Measurements from ENCODE around the gene KCNH2.

The KCNH2 gene

GRCh38 chr7:150901160-150902035 is 76.7 kb downstream of the KCNH2 start:
- no peak for TF ChIP-seq SP1 (IDR thresholded peaks at IDR 0.05)
- TF ChIP-seq LEF1 (IDR thresholded peaks at IDR 0.05; ENCODE audit: borderline replicate concordance), result no peak
- TF ChIP-seq NFRKB (IDR thresholded peaks at IDR 0.05), result no peak
- TF ChIP-seq L3MBTL2 (conservative IDR thresholded peaks at IDR 0.05), result no peak
- no peak for TF ChIP-seq BHLHE40 (IDR thresholded peaks at IDR 0.05; ENCODE audit: borderline replicate concordance)
- no peak for TF ChIP-seq CTBP1 (IDR thresholded peaks at IDR 0.05; ENCODE audit: borderline replicate concordance)
- no peak for TF ChIP-seq ZNF384 (IDR thresholded peaks at IDR 0.05)
- TF ChIP-seq ARNT (IDR thresholded peaks at IDR 0.05), result no peak
- no peak for TF ChIP-seq ELF4 (IDR thresholded peaks at IDR 0.05)
- TF ChIP-seq FOXA1 (IDR thresholded peaks at IDR 0.05), result no peak
- TF ChIP-seq FOXM1 (IDR thresholded peaks at IDR 0.05; ENCODE audit: borderline replicate concordance), result no peak
- TF ChIP-seq, protein P1, sequence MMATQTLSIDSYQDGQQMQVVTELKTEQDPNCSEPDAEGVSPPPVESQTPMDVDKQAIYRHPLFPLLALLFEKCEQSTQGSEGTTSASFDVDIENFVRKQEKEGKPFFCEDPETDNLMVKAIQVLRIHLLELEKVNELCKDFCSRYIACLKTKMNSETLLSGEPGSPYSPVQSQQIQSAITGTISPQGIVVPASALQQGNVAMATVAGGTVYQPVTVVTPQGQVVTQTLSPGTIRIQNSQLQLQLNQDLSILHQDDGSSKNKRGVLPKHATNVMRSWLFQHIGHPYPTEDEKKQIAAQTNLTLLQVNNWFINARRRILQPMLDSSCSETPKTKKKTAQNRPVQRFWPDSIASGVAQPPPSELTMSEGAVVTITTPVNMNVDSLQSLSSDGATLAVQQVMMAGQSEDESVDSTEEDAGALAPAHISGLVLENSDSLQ (IDR thresholded peaks at IDR 0.05), result no peak
- TF ChIP-seq TARDBP (IDR thresholded peaks at IDR 0.05), result no peak
- TF ChIP-seq FOXK2 (IDR thresholded peaks at IDR 0.05), result no peak
- no peak for TF ChIP-seq SUZ12 (IDR thresholded peaks at IDR 0.05)
- ChIA-PET CTCF (interaction anchor here (0.7 to 1.4 kb wide), 4 partner anchors 85 to 445 kb away, joined by 3 to 5 read pairs (median 3); no protein-coding TSS in a partner anchor), POLR2A (interaction anchor here (0.7 kb wide), 1 partner anchor 44 kb away, joined by 3 read pairs; no protein-coding TSS in a partner anchor)
- no peak for DNase-seq (ENCODE audit: extremely low spot score)

DNA sequence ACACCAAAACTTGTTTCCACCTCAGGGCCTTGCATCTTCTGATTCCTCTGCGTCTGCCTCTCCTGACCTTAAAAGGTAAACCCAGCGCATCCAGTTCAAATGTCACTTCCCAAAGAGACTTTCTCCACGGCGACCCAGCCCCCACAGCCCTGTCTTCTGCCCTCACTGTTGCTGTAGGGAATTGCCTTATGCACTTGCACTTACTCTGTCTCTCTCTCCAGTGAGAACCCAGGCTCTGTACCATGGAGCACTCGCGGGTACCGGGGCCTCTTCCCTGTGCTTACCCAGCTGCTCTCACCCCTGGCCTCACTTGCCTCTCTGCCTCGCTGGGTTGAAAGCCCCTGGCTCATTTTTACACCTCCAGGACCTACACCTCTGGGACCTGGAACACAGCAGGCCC is 77.4 kb downstream of the KCNH2 start:
- no peak for TF ChIP-seq SUZ12 (IDR thresholded peaks at IDR 0.05)
- TF ChIP-seq BHLHE40 (IDR thresholded peaks at IDR 0.05; ENCODE audit: borderline replicate concordance), result no peak
- no peak for TF ChIP-seq ELF4 (IDR thresholded peaks at IDR 0.05)
- TF ChIP-seq LEF1 (IDR thresholded peaks at IDR 0.05; ENCODE audit: borderline replicate concordance), result no peak
- no peak for TF ChIP-seq FOXM1 (IDR thresholded peaks at IDR 0.05; ENCODE audit: borderline replicate concordance)
- TF ChIP-seq L3MBTL2 (conservative IDR thresholded peaks at IDR 0.05), result no peak
- TF ChIP-seq ZNF384 (IDR thresholded peaks at IDR 0.05), result no peak
- TF ChIP-seq, protein P1 (IDR thresholded peaks at IDR 0.05), result no peak
- TF ChIP-seq SP1 (IDR thresholded peaks at IDR 0.05), result no peak
- TF ChIP-seq HDGF (IDR thresholded peaks at IDR 0.05; ENCODE audit: borderline replicate concordance), result no peak
- TF ChIP-seq FOXK2 (IDR thresholded peaks at IDR 0.05), result no peak
- TF ChIP-seq CTBP1 (IDR thresholded peaks at IDR 0.05; ENCODE audit: borderline replicate concordance), result no peak
- TF ChIP-seq TARDBP (IDR thresholded peaks at IDR 0.05), result no peak
- TF ChIP-seq NFRKB (IDR thresholded peaks at IDR 0.05), result no peak
- TF ChIP-seq FOXA1 (IDR thresholded peaks at IDR 0.05), result no peak
- TF ChIP-seq ARNT (IDR thresholded peaks at IDR 0.05), result no peak
- POLR2A ChIA-PET, result interaction anchor here (0.7 kb wide), 1 partner anchor 45 kb away, joined by 3 read pairs; no protein-coding TSS in a partner anchor
- DNase-seq (ENCODE audit: extremely low spot score), result no peak
- CTCF ChIA-PET, result interaction anchor here (1.2 kb wide), 1 partner anchor 88 kb away, joined by 3 read pairs; no protein-coding TSS in a partner anchor

DNA sequence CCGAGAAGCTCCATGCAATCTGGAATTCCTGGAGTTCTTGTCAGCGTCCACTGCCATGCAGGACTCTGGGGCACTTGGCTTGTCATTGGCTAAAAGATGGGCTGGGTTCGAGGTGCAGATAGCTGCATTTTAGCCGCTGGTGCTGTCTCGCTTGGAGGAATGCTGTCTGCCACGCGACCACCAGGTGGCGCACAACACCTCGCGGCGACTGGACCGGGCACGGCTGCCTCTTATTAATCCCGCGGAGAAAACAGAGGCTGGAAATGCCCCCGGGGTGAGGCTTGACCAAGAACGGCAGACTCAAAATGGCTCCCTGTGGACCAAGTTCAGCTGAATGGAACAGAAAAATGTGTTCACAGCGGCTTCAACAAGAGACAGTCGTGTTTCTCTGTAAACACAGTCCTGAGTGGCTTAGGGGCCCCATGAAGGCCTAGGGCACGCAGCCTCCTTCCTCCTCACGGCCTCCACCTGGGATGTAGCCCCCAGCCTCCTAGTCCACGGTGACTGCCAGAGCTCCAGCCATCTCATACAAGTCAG is 79.6 kb downstream of the KCNH2 start:
- TF ChIP-seq CTBP1 (IDR thresholded peaks at IDR 0.05; ENCODE audit: borderline replicate concordance), result no peak
- no peak for TF ChIP-seq SP1 (IDR thresholded peaks at IDR 0.05)
- TF ChIP-seq LEF1 (IDR thresholded peaks at IDR 0.05; ENCODE audit: borderline replicate concordance), result no peak
- no peak for TF ChIP-seq HDGF (IDR thresholded peaks at IDR 0.05; ENCODE audit: borderline replicate concordance)
- no peak for TF ChIP-seq BHLHE40 (IDR thresholded peaks at IDR 0.05; ENCODE audit: borderline replicate concordance)
- ChIA-PET POLR2A (no interaction called here), CTCF (interaction anchor here (0.6 to 1.8 kb wide), 31 partner anchors 10 to 1274 kb away, joined by 3 to 13 read pairs (median 5); partner anchors contain the start of genes ABCB8 and NOS3)
- DNase-seq (ENCODE audit: extremely low spot score), result peak; percentile 96

DNA sequence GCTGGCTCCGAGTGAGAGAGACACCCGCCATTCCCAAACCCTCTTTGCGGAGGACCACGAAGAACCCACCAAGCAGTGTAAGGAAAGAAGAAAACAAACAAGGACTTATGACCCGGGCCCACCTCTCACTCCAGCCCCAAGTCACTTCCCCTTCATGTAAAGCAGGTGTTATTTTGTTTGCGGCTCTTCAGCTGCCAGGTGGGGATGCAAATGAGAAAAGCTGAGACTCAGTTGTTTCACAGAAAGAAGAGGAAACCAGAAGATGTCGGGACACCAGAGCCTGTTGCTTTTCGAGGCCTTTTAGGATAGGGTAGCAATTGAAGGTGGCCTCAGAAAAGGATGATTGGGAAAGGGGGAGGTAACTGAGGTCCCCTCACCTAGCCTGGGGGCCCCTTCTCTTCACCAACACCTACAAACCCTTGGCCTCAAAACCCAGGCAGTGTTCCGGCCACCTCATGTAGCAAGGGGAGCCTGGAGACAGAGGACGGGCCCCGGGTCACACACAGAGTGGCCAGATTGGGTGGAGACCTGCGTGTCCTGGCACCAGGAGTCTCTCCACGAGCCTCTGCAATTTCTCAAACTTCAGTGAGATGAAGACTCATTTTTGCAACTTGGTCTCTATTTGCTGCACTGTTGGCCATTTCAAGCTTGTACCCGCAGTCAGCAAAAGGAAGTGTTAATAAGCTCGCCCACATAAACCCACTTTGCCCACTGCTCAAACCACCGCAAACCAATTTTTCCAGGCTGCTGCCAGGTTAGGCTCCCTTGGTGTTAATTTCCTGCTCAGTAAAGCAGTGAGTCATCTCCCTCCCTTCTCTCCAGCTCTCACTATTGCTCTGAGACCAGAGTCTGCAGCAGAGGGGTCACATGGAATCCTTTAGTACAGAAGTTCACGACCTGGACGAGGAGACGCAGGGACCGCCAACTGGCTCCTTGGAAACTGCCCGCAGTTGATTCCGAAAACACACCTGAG is 80.3 kb downstream of the KCNH2 start:
- no peak for TF ChIP-seq NFRKB (IDR thresholded peaks at IDR 0.05)
- no peak for TF ChIP-seq LEF1 (IDR thresholded peaks at IDR 0.05; ENCODE audit: borderline replicate concordance)
- no peak for TF ChIP-seq CTBP1 (IDR thresholded peaks at IDR 0.05; ENCODE audit: borderline replicate concordance)
- no peak for TF ChIP-seq ARNT (IDR thresholded peaks at IDR 0.05)
- no peak for TF ChIP-seq L3MBTL2 (conservative IDR thresholded peaks at IDR 0.05)
- no peak for TF ChIP-seq BHLHE40 (IDR thresholded peaks at IDR 0.05; ENCODE audit: borderline replicate concordance)
- no peak for TF ChIP-seq ELF4 (IDR thresholded peaks at IDR 0.05)
- TF ChIP-seq SUZ12 (IDR thresholded peaks at IDR 0.05), result no peak
- TF ChIP-seq ZNF384 (IDR thresholded peaks at IDR 0.05), result no peak
- TF ChIP-seq FOXA1 (IDR thresholded peaks at IDR 0.05), result no peak
- no peak for TF ChIP-seq SP1 (IDR thresholded peaks at IDR 0.05)
- TF ChIP-seq TARDBP (IDR thresholded peaks at IDR 0.05), result no peak
- no peak for TF ChIP-seq FOXK2 (IDR thresholded peaks at IDR 0.05)
- no peak for DNase-seq (ENCODE audit: extremely low spot score)
- ChIA-PET CTCF (interaction anchor here (0.6 to 1.8 kb wide), 31 partner anchors 9 to 1273 kb away, joined by 3 to 13 read pairs (median 5); partner anchors contain the start of genes ABCB8 and NOS3), POLR2A (no interaction called here)

- CTCF ChIA-PET, result interaction anchor here (0.8 kb wide), 1 partner anchor 19 kb away, joined by 3 read pairs; no protein-coding TSS in a partner anchor
- no peak for TF ChIP-seq FOXK2 (IDR thresholded peaks at IDR 0.05)
- TF ChIP-seq SP1 (IDR thresholded peaks at IDR 0.05), result no peak
- no peak for TF ChIP-seq FOXA1 (IDR thresholded peaks at IDR 0.05)
- TF ChIP-seq L3MBTL2 (conservative IDR thresholded peaks at IDR 0.05), result no peak
- TF ChIP-seq ELF4 (IDR thresholded peaks at IDR 0.05), result no peak
- no peak for TF ChIP-seq HDGF (IDR thresholded peaks at IDR 0.05; ENCODE audit: borderline replicate concordance)
- no peak for TF ChIP-seq ZNF384 (IDR thresholded peaks at IDR 0.05)
- no peak for TF ChIP-seq ARNT (IDR thresholded peaks at IDR 0.05)
- no peak for TF ChIP-seq SUZ12 (IDR thresholded peaks at IDR 0.05)
- TF ChIP-seq NFRKB (IDR thresholded peaks at IDR 0.05), result no peak
- TF ChIP-seq LEF1 (IDR thresholded peaks at IDR 0.05; ENCODE audit: borderline replicate concordance), result no peak
- no peak for TF ChIP-seq CTBP1 (IDR thresholded peaks at IDR 0.05; ENCODE audit: borderline replicate concordance)
- TF ChIP-seq, protein P1 (IDR thresholded peaks at IDR 0.05), result no peak
- TF ChIP-seq BHLHE40 (IDR thresholded peaks at IDR 0.05; ENCODE audit: borderline replicate concordance), result no peak
- no peak for TF ChIP-seq FOXM1 (IDR thresholded peaks at IDR 0.05; ENCODE audit: borderline replicate concordance)
- no peak for TF ChIP-seq TARDBP (IDR thresholded peaks at IDR 0.05)
- DNase-seq (ENCODE audit: extremely low spot score), result no peak
- POLR2A ChIA-PET, result no interaction called here
Measured at GRCh38 chr7:150896562-150897209, 81.4 kb downstream of the KCNH2 start.

Measured in HEK293T (cell line).